Fibroblast of lung (primary cell): ENCODE results near the gene SLC49A4. TPM values are rescaled to one million over a fixed set of nuclear protein-coding genes. Genes with fewer than 3 reads are reported as not detected.

ENCODE experiments used
- DNase-seq, 2 donors: peaks; one replicate each; pipeline versions ENCODE4 v3.0.0 to v3.0.0-alpha.2; 2010; ENCODE audit warnings: low read depth in 2 of 2
- H2AFZ ChIP-seq: 2 replicates; pipeline ENCODE4 v1.5.1; 2012; ENCODE audit warnings: low read length, control low read depth, inconsistent platforms
- H3K27ac ChIP-seq: 2 replicates; pipeline ENCODE4 v1.5.1; 2011; ENCODE audit warnings: low read length, control low read depth; ENCODE audit not compliant: insufficient read depth
- H3K27me3 ChIP-seq: 2 replicates; pipeline ENCODE4 v1.5.1; 2011; ENCODE audit warnings: mild to moderate bottlenecking, low read length; ENCODE audit not compliant: control insufficient read depth, insufficient read depth
- H3K36me3 ChIP-seq: 2 replicates; pipeline ENCODE4 v1.5.1; 2011; ENCODE audit warnings: low read length; ENCODE audit not compliant: control insufficient read depth, insufficient read depth
- H3K4me1 ChIP-seq: 2 replicates; pipeline ENCODE4 v1.5.1; 2011; ENCODE audit warnings: low read length; ENCODE audit not compliant: control insufficient read depth, insufficient read depth; ENCODE audit errors: extremely low read depth
- H3K4me2 ChIP-seq: 2 replicates; pipeline ENCODE4 v1.5.1; 2011; ENCODE audit warnings: low read length, control low read depth; ENCODE audit not compliant: insufficient read depth; ENCODE audit errors: extremely low read depth
- H3K4me3 ChIP-seq, 4 experiments: fragments of 200-600 bp in 1 of 4; sonication (generic) in 1 of 4; replicated peaks in 1 of 4; 2 replicates each; pipeline ENCODE4 v1.5.1; 2011 to 2016; ENCODE audit warnings: low read length in 4 of 4, low read depth in 3 of 4, mild to moderate bottlenecking in 3 of 4, control low read depth in 2 of 4, inconsistent platforms in 1 of 4, mixed read lengths in 1 of 4; ENCODE audit not compliant: insufficient read depth in 1 of 4; ENCODE audit errors: control extremely low read depth in 1 of 4
- H3K79me2 ChIP-seq: 2 replicates; pipeline ENCODE4 v1.5.1; 2012; ENCODE audit warnings: mild to moderate bottlenecking, low read length, inconsistent platforms; ENCODE audit not compliant: control insufficient read depth, insufficient read depth
- H3K9ac ChIP-seq: 2 replicates; pipeline ENCODE4 v1.5.1; 2011; ENCODE audit warnings: mild to moderate bottlenecking, low read length, control low read depth; ENCODE audit not compliant: insufficient read depth
- H3K9me3 ChIP-seq: 2 replicates; pipeline ENCODE4 v1.5.1; 2012; ENCODE audit warnings: low read depth, low read length; ENCODE audit not compliant: control insufficient read depth, insufficient read depth
- H4K20me1 ChIP-seq: 2 replicates; pipeline ENCODE4 v1.5.1; 2011; ENCODE audit warnings: low read length; ENCODE audit not compliant: control insufficient read depth, insufficient read depth; ENCODE audit errors: extremely low read depth
- EZH2 ChIP-seq: IDR thresholded peaks from 2 replicates; pipeline ENCODE4 v1.5.1; 2012; ENCODE audit warnings: low read length, control low read depth, mild to moderate bottlenecking; ENCODE audit errors: missing control alignments
- polyA plus RNA-seq, 2 donors: library from polyadenylated mRNA; depleted of rRNA in 1 of 2; stranded (reverse) in 1 of 2; unstranded in 1 of 2; fragments of >200 nt; gene quantifications; 2 replicates each; pipeline ENCODE4 v1.2.1, GENCODE V29; 2011 to 2012; ENCODE audit warnings: missing spikeins in 1 of 2
- total RNA-seq: library from RNA; depleted of rRNA; stranded (reverse); fragments of >200 nt; gene quantifications from 2 replicates; pipeline ENCODE4 v1.2.1, GENCODE V29; 2014
- TF ChIP-seq, protein P1 (sequence below), 2 donors: IDR thresholded peaks in 1 of 2; conservative IDR thresholded peaks in 1 of 2; 1 replicate in 1 of 2; 2 replicates in 1 of 2; pipeline ENCODE4 v1.5.1; 2011 to 2012; ENCODE audit warnings: low read length in 2 of 2, control low read depth in 1 of 2, inconsistent platforms in 1 of 2, low read depth in 1 of 2, mild to moderate bottlenecking in 1 of 2

Gene SLC49A4
- total and polyA plus RNA-seq, 2 donors (not counting 1 experiment from before 2014, with no cell fraction given): 14.5 to 20.6 TPM

- no peaks in the 10 kb centered on the region for H4K20me1 ChIP-seq
- H3K79me2 ChIP-seq: no peaks in the 10 kb centered on the region
- no peaks in the 10 kb centered on the region for H3K4me1 ChIP-seq
- no peak overlapping the region for H3K9ac ChIP-seq
- no peak overlapping the region for H3K27ac ChIP-seq
- no peaks in the 10 kb centered on the region for H3K9me3 ChIP-seq
- TF ChIP-seq, protein P1, sequence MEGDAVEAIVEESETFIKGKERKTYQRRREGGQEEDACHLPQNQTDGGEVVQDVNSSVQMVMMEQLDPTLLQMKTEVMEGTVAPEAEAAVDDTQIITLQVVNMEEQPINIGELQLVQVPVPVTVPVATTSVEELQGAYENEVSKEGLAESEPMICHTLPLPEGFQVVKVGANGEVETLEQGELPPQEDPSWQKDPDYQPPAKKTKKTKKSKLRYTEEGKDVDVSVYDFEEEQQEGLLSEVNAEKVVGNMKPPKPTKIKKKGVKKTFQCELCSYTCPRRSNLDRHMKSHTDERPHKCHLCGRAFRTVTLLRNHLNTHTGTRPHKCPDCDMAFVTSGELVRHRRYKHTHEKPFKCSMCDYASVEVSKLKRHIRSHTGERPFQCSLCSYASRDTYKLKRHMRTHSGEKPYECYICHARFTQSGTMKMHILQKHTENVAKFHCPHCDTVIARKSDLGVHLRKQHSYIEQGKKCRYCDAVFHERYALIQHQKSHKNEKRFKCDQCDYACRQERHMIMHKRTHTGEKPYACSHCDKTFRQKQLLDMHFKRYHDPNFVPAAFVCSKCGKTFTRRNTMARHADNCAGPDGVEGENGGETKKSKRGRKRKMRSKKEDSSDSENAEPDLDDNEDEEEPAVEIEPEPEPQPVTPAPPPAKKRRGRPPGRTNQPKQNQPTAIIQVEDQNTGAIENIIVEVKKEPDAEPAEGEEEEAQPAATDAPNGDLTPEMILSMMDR (conservative IDR thresholded peaks at IDR 0.05 in 1 of 2, IDR thresholded peaks at IDR 0.05 in 1 of 2; ENCODE audit: low read depth in 1 of 2, low read length in 2 of 2): no peak
- TF ChIP-seq EZH2: no peak
- no peak overlapping the region for H2AFZ ChIP-seq
- H3K36me3 ChIP-seq: no peaks in the 10 kb centered on the region
- H3K4me2 ChIP-seq: no peak overlapping the region
- no peak overlapping the region for H3K4me3 ChIP-seq
- no peak for DNase-seq
- no peaks in the 10 kb centered on the region for H3K27me3 ChIP-seq
These were observed 79.1 kb downstream of the SLC49A4 start for GRCh38 chr3:122873741-122874515.

GRCh38 chr3:122875547-122876127 is 80.8 kb downstream of the SLC49A4 start:
- Histone ChIP-seq H2AFZ (no peak overlapping the region), H3K79me2 (no peaks in the 10 kb centered on the region), H3K9ac (no peak overlapping the region), H3K9me3 (no peaks in the 10 kb centered on the region), H3K27ac (no peak overlapping the region), H3K4me3 (no peak overlapping the region), H3K4me2 (no peak overlapping the region), H3K4me1 (no peaks in the 10 kb centered on the region), H3K36me3 (no peaks in the 10 kb centered on the region), H4K20me1 (no peaks in the 10 kb centered on the region), H3K27me3 (no peaks in the 10 kb centered on the region)
- DNase-seq: no peak
- no peak for TF ChIP-seq EZH2

DNA sequence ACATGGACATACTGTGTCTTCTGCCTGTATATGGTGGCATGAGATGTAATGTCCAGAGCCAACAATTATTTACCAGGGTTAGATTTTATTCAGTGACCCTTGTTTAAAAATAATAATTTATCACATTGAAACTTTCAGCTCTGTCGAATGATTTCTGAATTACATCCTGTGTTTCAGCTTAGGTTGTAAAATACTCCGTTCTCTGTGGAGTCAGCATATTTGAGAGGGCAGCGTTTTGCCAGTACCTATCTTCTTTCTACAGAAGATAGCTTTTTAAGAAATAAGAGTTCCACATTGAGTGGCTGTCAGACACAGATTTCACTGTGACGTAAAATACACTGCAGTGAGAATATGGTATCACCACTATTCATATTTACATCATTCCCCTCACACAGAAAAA is 85.3 kb downstream of the SLC49A4 start:
- no peaks in the 10 kb centered on the region for H3K79me2 ChIP-seq
- no peak for DNase-seq
- no peak overlapping the region for H2AFZ ChIP-seq
- H3K27me3 ChIP-seq: no peaks in the 10 kb centered on the region
- no peaks in the 10 kb centered on the region for H3K36me3 ChIP-seq
- H4K20me1 ChIP-seq: no peaks in the 10 kb centered on the region
- H3K9ac ChIP-seq: no peak overlapping the region
- H3K4me1 ChIP-seq: no peaks in the 10 kb centered on the region
- H3K4me2 ChIP-seq: no peak overlapping the region
- H3K4me3 ChIP-seq: no peak overlapping the region
- no peaks in the 10 kb centered on the region for H3K9me3 ChIP-seq
- TF ChIP-seq EZH2: no peak
- TF ChIP-seq, protein P1 (conservative IDR thresholded peaks at IDR 0.05 in 1 of 2, IDR thresholded peaks at IDR 0.05 in 1 of 2; ENCODE audit: low read depth in 1 of 2, low read length in 2 of 2): no peak
- no peak overlapping the region for H3K27ac ChIP-seq
